Gastrocnemius medialis (tissue), 4 donors: ENCODE results near the gene DGKG. TPM values are rescaled to one million over a fixed set of nuclear protein-coding genes. Genes with fewer than 3 reads are reported as not detected.

Source experiments
- ATAC-seq, 2 donors: fragments of 150-250 bp; one replicate each; pipeline ENCODE4 v1.9.1; 2016
- DNase-seq, 2 donors: peaks; one replicate each; pipeline ENCODE4 v3.0.0-alpha.2; 2019
- H3K27ac ChIP-seq, 4 donors: fragments of 200-600 bp; sonication (generic); 1 replicate in 1 of 4; 2 replicates in 3 of 4; pipeline ENCODE4 v1.5.1; 2016 to 2018; ENCODE audit warnings: mild to moderate bottlenecking in 2 of 4, moderate library complexity in 1 of 4
- H3K27me3 ChIP-seq, 3 donors: fragments of 200-600 bp; sonication (generic) in 2 of 3; 1 replicate in 1 of 3; 2 replicates in 2 of 3; pipeline versions ENCODE4 v1.5.1 to v1.6.0; 2016 to 2019; ENCODE audit warnings: mild to moderate bottlenecking in 1 of 3, moderate library complexity in 1 of 3
- H3K36me3 ChIP-seq, 2 donors: fragments of 200-600 bp; sonication (generic) in 1 of 2; one replicate each; pipeline ENCODE4 v1.5.1; 2017 to 2018
- H3K4me1 ChIP-seq, 2 donors: fragments of 200-600 bp; sonication (generic) in 1 of 2; one replicate each; pipeline ENCODE4 v1.5.1; 2016 to 2017; ENCODE audit warnings: mild to moderate bottlenecking in 2 of 2
- H3K4me3 ChIP-seq, 4 donors: fragments of 200-600 bp; sonication (generic) in 3 of 4; 1 replicate in 1 of 4; 2 replicates in 3 of 4; pipeline ENCODE4 v1.5.1; 2016 to 2019; ENCODE audit warnings: mild to moderate bottlenecking in 2 of 4
- H3K9me3 ChIP-seq, 3 donors: fragments of 200-600 bp; sonication (generic) in 2 of 3; 1 replicate in 1 of 3; 2 replicates in 2 of 3; pipeline ENCODE4 v1.5.1; 2016 to 2019
- POLR2A ChIP-seq, 2 donors: fragments of 450-650 bp; IDR thresholded peaks; one replicate each; pipeline ENCODE4 v1.6.1; 2017; ENCODE audit warnings: antibody characterized with exemption in 2 of 2, mild to moderate bottlenecking in 2 of 2, moderate library complexity in 2 of 2
- in situ Hi-C, 4 donors: fragments of 200-750 bp; cut with MboI; loops; one replicate each; pipeline versions ENCODE4 v1.15.0 to v1.8.0; 2017; ENCODE audit warnings: low sequenced_read_pairs in 4 of 4
- intact Hi-C: fragments of 100-400 bp; cut with DNase I; formaldehyde crosslinking; loops from one replicate; pipeline ENCODE4 v1.15.1; 2023; ENCODE audit warnings: low total_unique reads
- total RNA-seq, 4 donors: library from RNA; depleted of rRNA; stranded (reverse); fragments of >200 nt; gene quantifications; one replicate each; pipeline versions ENCODE4 v1.1.0 to v1.2.3, GENCODE V29; 2016
- TF ChIP-seq, protein P1 (sequence below), 5 experiments: fragments of 450-650 bp in 3 of 5; fragments of 200-600 bp in 2 of 5; sonication (generic) in 2 of 5; IDR thresholded peaks in 4 of 5; conservative IDR thresholded peaks in 1 of 5; 1 replicate in 4 of 5; 2 replicates in 1 of 5; pipeline ENCODE4 v1.5.1; 2016 to 2019; ENCODE audit warnings: antibody characterized with exemption in 5 of 5, mild to moderate bottlenecking in 3 of 5, moderate library complexity in 3 of 5

Gene DGKG
- 10 to 100 TPM in 1 of 4 donors, 1 to 10 TPM in 3; 5.0 to 11.2 (median 7.7) TPM for total RNA-seq

DNA sequence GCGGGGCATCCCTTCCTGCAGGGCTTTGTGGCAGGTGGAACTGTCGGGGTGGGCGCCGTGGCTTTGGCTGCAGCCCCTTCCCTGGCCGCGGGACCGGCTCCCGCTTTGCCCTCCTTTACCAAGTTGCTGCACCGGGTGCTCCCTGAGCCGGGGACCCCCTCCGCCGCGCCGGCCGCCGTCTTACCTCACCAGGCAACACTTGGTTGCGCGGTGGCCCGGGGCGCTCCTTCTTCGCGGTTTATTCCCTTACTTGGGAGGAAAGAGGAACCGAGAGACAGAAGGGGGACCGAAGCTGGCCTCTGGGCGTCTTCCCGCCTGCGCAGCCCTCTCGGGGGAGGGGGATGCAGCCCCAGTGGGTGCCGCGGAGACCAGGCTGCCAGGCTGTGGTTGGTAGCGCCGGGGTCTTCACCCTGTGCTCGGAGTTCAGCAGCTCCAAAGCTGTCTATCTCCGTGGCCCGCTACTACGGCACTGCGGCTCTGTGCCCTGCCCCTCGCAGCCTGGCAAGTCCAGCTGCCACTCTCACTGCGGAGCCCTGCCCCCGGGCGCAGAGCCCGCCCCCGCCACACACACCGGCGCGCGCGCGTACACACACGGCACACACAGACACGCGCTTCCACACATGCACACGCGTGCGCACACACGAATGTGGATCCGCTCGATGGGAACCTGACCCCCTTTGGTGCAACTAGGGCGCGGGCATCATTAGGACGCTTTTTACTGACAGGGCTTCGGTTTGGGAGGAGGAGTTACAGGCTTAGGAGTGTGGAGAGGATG is at the start of gene DGKG:
DGKG (minus strand) TSS at position 473 of the 775 bp plus-strand sequence. CDS start 41,775 bp downstream, outside the sequence.
- ATAC-seq (peak in 1 of 2 donors; percentile 41), DNase-seq (peak in 1 of 2 donors; percentile 6)
- H3K27me3 ChIP-seq, result peaks cover 31 to 40% (median 34%) of the 10 kb centered on the region in 3 donors
- no peaks in the 10 kb centered on the region for H3K36me3 ChIP-seq
- TF ChIP-seq POLR2A (IDR thresholded peaks at IDR 0.05), result no peak
- TF ChIP-seq, protein P1, sequence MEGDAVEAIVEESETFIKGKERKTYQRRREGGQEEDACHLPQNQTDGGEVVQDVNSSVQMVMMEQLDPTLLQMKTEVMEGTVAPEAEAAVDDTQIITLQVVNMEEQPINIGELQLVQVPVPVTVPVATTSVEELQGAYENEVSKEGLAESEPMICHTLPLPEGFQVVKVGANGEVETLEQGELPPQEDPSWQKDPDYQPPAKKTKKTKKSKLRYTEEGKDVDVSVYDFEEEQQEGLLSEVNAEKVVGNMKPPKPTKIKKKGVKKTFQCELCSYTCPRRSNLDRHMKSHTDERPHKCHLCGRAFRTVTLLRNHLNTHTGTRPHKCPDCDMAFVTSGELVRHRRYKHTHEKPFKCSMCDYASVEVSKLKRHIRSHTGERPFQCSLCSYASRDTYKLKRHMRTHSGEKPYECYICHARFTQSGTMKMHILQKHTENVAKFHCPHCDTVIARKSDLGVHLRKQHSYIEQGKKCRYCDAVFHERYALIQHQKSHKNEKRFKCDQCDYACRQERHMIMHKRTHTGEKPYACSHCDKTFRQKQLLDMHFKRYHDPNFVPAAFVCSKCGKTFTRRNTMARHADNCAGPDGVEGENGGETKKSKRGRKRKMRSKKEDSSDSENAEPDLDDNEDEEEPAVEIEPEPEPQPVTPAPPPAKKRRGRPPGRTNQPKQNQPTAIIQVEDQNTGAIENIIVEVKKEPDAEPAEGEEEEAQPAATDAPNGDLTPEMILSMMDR (IDR thresholded peaks at IDR 0.05 in 4 of 5, conservative IDR thresholded peaks at IDR 0.05 in 1 of 5), result no peak
- intact Hi-C loops (no loop called here), in situ Hi-C loops (no loop called here)
- peak within 1 kb of the TSS; percentile 45 to 58 (median 50) for H3K4me3 ChIP-seq
- no peaks in the 10 kb centered on the region for H3K9me3 ChIP-seq
- H3K4me1 ChIP-seq, result peaks cover 3 to 10% of the 10 kb centered on the region in 2 donors
- peak within 1 kb of the TSS in 1 of 4 donors; percentile 18 for H3K27ac ChIP-seq

DNA sequence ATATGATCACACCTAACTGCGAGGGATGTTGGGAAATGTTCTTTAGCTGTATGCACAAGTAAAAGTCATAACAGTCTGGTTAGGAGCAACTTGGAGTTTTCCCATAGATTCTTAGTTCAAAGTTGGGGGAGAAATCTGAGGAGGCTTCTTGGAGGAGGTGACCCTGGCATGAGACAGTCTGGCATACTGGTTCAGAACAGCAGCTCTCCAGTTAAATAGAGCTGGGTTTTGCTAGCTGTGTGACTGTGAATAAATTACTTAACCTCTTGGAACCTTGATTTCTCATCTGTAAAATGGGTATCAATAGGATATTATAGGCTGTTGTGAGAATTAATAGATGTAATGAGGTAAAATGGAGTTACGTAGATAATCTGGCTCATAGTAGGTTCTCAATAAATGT is 49.1 kb upstream of the DGKG start:
- Histone ChIP-seq H3K4me1 (peaks cover 28 to 29% of the 10 kb centered on the region in 2 donors), H3K4me3 (no peak overlapping the region), H3K36me3 (no peaks in the 10 kb centered on the region), H3K9me3 (no peaks in the 10 kb centered on the region), H3K27me3 (no peaks in the 10 kb centered on the region), H3K27ac (no peak overlapping the region)
- no peak for TF ChIP-seq POLR2A (IDR thresholded peaks at IDR 0.05)
- TF ChIP-seq, protein P1 (IDR thresholded peaks at IDR 0.05 in 4 of 5, conservative IDR thresholded peaks at IDR 0.05 in 1 of 5), result no peak
- in situ Hi-C loops, result no loop called here
- ATAC-seq (no peak), DNase-seq (no peak)
- intact Hi-C loops, result no loop called here

DNA sequence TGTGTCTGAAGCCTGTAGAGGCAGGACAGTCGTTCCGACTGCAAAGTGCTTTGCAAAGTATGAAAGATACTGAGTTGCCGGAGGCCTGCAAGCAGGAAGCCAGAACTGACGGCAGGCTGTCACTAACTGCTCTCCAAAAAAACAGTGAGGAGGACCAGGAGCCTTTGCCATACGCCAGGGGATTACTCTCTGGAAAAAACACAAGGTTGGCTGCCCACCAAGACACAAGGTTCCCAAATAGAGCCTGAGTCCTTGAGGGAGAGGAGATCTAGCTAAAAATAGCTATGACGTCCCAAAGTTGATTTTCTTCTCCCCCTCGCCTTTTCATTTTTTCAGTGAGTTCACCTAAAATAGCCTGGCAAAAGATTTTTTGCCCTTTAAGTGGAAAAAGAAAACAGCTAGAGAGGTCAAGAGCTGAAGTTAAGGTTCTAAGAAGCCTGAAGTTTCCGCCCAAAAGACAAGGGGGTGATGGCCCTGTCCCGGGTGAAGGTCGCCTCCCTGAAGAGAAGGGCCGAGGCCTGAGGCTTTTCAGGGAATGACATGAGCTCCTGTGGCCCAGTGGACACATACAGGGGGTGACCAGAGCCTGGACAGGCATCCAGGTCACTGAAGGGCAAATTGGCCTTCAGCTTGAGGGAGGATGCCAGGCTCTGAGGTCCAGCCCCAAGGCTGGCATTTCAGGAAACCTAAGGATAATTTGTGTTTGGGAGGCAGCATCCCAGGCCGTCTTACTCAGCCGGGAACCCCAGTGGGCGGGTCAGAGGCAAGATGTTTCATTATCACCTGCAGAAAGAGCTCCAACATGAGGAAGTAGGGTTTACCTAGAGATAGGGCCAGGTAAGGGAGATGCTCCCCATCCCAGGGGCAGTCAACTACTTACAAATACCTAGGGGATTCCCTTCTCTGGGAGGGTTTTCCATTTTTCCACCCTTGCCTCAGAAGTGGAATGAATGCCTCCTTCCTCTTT is 44.9 kb upstream of the DGKG start:
- TF ChIP-seq, protein P1 (IDR thresholded peaks at IDR 0.05 in 4 of 5, conservative IDR thresholded peaks at IDR 0.05 in 1 of 5), result no peak
- TF ChIP-seq POLR2A (IDR thresholded peaks at IDR 0.05), result no peak
- Histone ChIP-seq H3K27me3 (no peaks in the 10 kb centered on the region), H3K4me1 (peaks cover 12 to 15% of the 10 kb centered on the region in 2 donors), H3K4me3 (no peak overlapping the region), H3K36me3 (no peaks in the 10 kb centered on the region), H3K9me3 (no peaks in the 10 kb centered on the region), H3K27ac (peak overlapping the region; percentile 71 to 80 (median 76))
- in situ Hi-C loops, result no loop called here
- DNase-seq (peak; percentile 67 to 72), ATAC-seq (peak; percentile 94)
- intact Hi-C loops, result no loop called here

DNA sequence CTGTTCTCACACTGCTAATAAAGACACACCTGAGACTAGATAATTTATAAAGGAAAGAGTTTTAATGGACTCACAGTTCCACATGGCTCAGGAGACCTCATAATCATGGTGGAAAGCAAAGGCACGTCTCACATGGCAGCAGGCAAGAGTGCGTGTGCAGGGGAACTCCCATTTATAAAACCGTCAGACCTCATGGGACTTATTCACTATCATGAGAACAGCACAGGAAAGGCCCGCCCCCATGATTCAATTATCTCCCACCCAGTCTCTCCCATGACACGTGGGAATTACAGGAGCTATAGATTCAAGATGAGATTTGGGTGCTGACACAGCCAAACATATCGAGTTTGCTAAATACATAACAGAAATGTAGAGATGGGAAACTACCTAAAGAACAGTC is 39.5 kb upstream of the DGKG start:
- Histone ChIP-seq H3K4me1 (peaks cover 0 to 6% of the 10 kb centered on the region in 2 donors), H3K27ac (no peak overlapping the region), H3K9me3 (no peaks in the 10 kb centered on the region), H3K4me3 (no peak overlapping the region), H3K36me3 (no peaks in the 10 kb centered on the region), H3K27me3 (no peaks in the 10 kb centered on the region)
- DNase-seq, result no peak
- intact Hi-C loops (no loop called here), in situ Hi-C loops (no loop called here)
- no peak for ATAC-seq
- TF ChIP-seq POLR2A (IDR thresholded peaks at IDR 0.05), result no peak
- TF ChIP-seq, protein P1 (IDR thresholded peaks at IDR 0.05 in 4 of 5, conservative IDR thresholded peaks at IDR 0.05 in 1 of 5), result no peak
